Endothelial cell of umbilical vein (primary cell): ENCODE data around the gene REC8. TPM values are rescaled to one million over a fixed set of nuclear protein-coding genes. Genes with fewer than 3 reads are reported as not detected.

Experiments used
- BruUV-seq: library from RNA; stranded (reverse); fragments of 400-500 nt; replicated peaks from 2 replicates; lab custom pipeline; 2021; lab: Mats Ljungman, UMichigan
- CTCF ChIA-PET: fragments of 300-600, 350-600 bp; sonication (Branson Sonifier 250); formaldehyde crosslinking; loops from one replicate; lab custom pipeline; 2021; ENCODE audit warnings: antibody characterized with exemption, inconsistent platforms; lab: Charles Lee
- POLR2A ChIA-PET: fragments of 300-600, 350-600 bp; sonication (Branson Sonifier 250); formaldehyde crosslinking; loops from one replicate; lab custom pipeline; 2021; ENCODE audit warnings: antibody characterized with exemption, inconsistent platforms; lab: Charles Lee
- DNase-seq: peaks from one replicate; pipeline ENCODE4 v3.0.0-alpha.2; 2011; ENCODE audit warnings: low read depth, low spot score
- FAIRE-seq: peaks from 2 replicates; lab custom pipeline; 2011; peaks lifted over from hg19 to GRCh38; lab: Jason Lieb, UNC
- H2AFZ ChIP-seq: 2 replicates; pipeline ENCODE4 v1.6.0; 2012; ENCODE audit warnings: low read depth, low read length, control low read depth, inconsistent platforms
- H3K27ac ChIP-seq: 2 replicates; pipeline ENCODE4 v1.5.1; 2011; ENCODE audit warnings: low read depth, mild to moderate bottlenecking, control low read depth, low read length, moderate library complexity; ENCODE audit not compliant: insufficient read depth
- H3K27me3 ChIP-seq, 2 experiments: 2 replicates each; pipeline versions ENCODE4 v1.6.0 to v1.6.1; 2011; ENCODE audit warnings: low read length in 2 of 2, mixed read lengths in 1 of 2; ENCODE audit not compliant: control insufficient read depth in 2 of 2, insufficient read depth in 2 of 2
- H3K36me3 ChIP-seq, 2 experiments: 2 replicates in 1 of 2; 3 replicates in 1 of 2; pipeline ENCODE4 v1.5.1; 2011; ENCODE audit warnings: low read length in 2 of 2, mild to moderate bottlenecking in 1 of 2, moderate library complexity in 1 of 2; ENCODE audit not compliant: control insufficient read depth in 2 of 2, insufficient read depth in 2 of 2; ENCODE audit errors: extremely low read depth in 1 of 2
- H3K4me1 ChIP-seq: 3 replicates; pipeline ENCODE4 v1.5.1; 2011; ENCODE audit warnings: mild to moderate bottlenecking, low read length; ENCODE audit not compliant: control insufficient read depth, insufficient read depth; ENCODE audit errors: extremely low read depth
- H3K4me2 ChIP-seq: 2 replicates; pipeline ENCODE4 v1.6.1; 2011; ENCODE audit warnings: low read length, control low read depth, mixed read lengths; ENCODE audit not compliant: insufficient read depth
- H3K4me3 ChIP-seq, 3 experiments: fragments of 200-600 bp in 1 of 3; sonication (generic), shearing (Covaris generic) in 1 of 3; replicated peaks in 1 of 3; 2 replicates each; pipeline ENCODE4 v1.5.1; 2011 to 2016; ENCODE audit warnings: control low read depth in 3 of 3, low read length in 3 of 3, mild to moderate bottlenecking in 2 of 3, inconsistent platforms in 1 of 3, low read depth in 1 of 3, moderate library complexity in 1 of 3; ENCODE audit not compliant: insufficient read depth in 1 of 3
- H3K79me2 ChIP-seq: 2 replicates; pipeline ENCODE4 v1.6.0; 2012; ENCODE audit warnings: low read length, inconsistent platforms; ENCODE audit not compliant: control insufficient read depth, insufficient read depth
- H3K9ac ChIP-seq: replicated peaks from 2 replicates; pipeline ENCODE3; 2011; ENCODE audit warnings: low read length, control low read depth; ENCODE audit not compliant: insufficient read depth; ENCODE audit errors: extremely low read depth
- H3K9me1 ChIP-seq: replicated peaks from 3 replicates; pipeline ENCODE4 v1.6.0; 2011; ENCODE audit warnings: mild to moderate bottlenecking, low read length; ENCODE audit not compliant: control insufficient read depth, insufficient read depth; ENCODE audit errors: extremely low read depth
- H3K9me3 ChIP-seq: replicated peaks from 2 replicates; pipeline ENCODE4 v1.5.1; 2012; ENCODE audit warnings: low read length, inconsistent platforms; ENCODE audit not compliant: control insufficient read depth, insufficient read depth
- H4K20me1 ChIP-seq: replicated peaks from 2 replicates; pipeline ENCODE3; 2011; ENCODE audit warnings: mild to moderate bottlenecking, low read length; ENCODE audit not compliant: control insufficient read depth, insufficient read depth; ENCODE audit errors: extremely low read depth
- EZH2 ChIP-seq: IDR thresholded peaks from 2 replicates; pipeline ENCODE4 v1.6.1; 2012; ENCODE audit warnings: borderline replicate concordance, low read depth, mild to moderate bottlenecking, moderate library complexity, low read length, inconsistent platforms; ENCODE audit not compliant: severe bottlenecking
- FOS ChIP-seq: IDR thresholded peaks from 2 replicates; pipeline ENCODE4 v1.6.1; 2011; ENCODE audit warnings: mild to moderate bottlenecking, low read length, moderate library complexity, borderline replicate concordance; ENCODE audit not compliant: insufficient read depth
- GATA2 ChIP-seq: IDR thresholded peaks from 2 replicates; pipeline ENCODE4 v1.7.0; 2011; ENCODE audit warnings: low read depth, mild to moderate bottlenecking, moderate library complexity, mixed read lengths, low read length; ENCODE audit not compliant: insufficient read length, insufficient read depth
- JUN ChIP-seq: IDR thresholded peaks from 2 replicates; pipeline ENCODE4 v1.6.1; 2011; ENCODE audit warnings: borderline replicate concordance, low read depth; ENCODE audit not compliant: insufficient read length, insufficient read depth
- MYC ChIP-seq: IDR thresholded peaks from one replicate; pipeline ENCODE4 v1.6.1; 2011; ENCODE audit warnings: mild to moderate bottlenecking, low read depth, low read length
- POLR2A ChIP-seq: IDR thresholded peaks from 2 replicates; pipeline ENCODE4 v1.6.1; 2012; ENCODE audit warnings: low read depth, mild to moderate bottlenecking, control low read depth, low read length
- POLR2AphosphoS5 ChIP-seq: IDR thresholded peaks from 2 replicates; pipeline ENCODE4 v1.6.1; 2012; ENCODE audit warnings: low read depth, mild to moderate bottlenecking, control low read depth, low read length, moderate library complexity; ENCODE audit not compliant: insufficient read depth
- dilution Hi-C: fragments of 300-500 bp; cut with MboI; formaldehyde crosslinking; loops from one replicate; pipeline ENCODE4 v1.15.0; 2019; ENCODE audit warnings: low sequenced_read_pairs; ENCODE audit not compliant: extremely low pct_ligation_motif_present
- intact Hi-C: fragments of 100-400 bp; cut with micrococcal nuclease; formaldehyde crosslinking; loops from one replicate; pipeline ENCODE4 v1.10.0; 2022
- polyA plus RNA-seq, 4 experiments: library from polyadenylated mRNA; depleted of rRNA in 3 of 4; stranded (reverse) in 3 of 4; unstranded in 1 of 4; fragments of >200 nt; gene quantifications; 2 replicates each; pipeline versions ENCODE4 v1.2.1 to v1.2.3, GENCODE V29; 2011 to 2012; ENCODE audit warnings: missing spikeins in 1 of 4
- total RNA-seq: library from RNA; stranded (reverse); gene quantifications from 2 replicates; pipeline ENCODE4 v1.2.3, GENCODE V29; 2021
- TF ChIP-seq, protein P1 (sequence below): IDR thresholded peaks from 2 replicates; pipeline ENCODE4 v1.6.1; 2011; ENCODE audit not compliant: insufficient read depth, insufficient read length
- TF ChIP-seq, protein P2 (sequence below), 2 donors: IDR thresholded peaks; 1 replicate in 1 of 2; 2 replicates in 1 of 2; pipeline ENCODE4 v1.5.1; 2011; ENCODE audit warnings: low read length in 2 of 2, mild to moderate bottlenecking in 2 of 2, moderate library complexity in 2 of 2, control low read depth in 1 of 2, inconsistent platforms in 1 of 2, low read depth in 1 of 2; ENCODE audit not compliant: insufficient read depth in 1 of 2; ENCODE audit errors: extremely low read depth in 1 of 2

The REC8 gene
- total and polyA plus RNA-seq, 2 donors (not counting 3 experiments of a cell fraction or from before 2014, with no cell fraction given): 12.5 to 33.6 TPM

DNA sequence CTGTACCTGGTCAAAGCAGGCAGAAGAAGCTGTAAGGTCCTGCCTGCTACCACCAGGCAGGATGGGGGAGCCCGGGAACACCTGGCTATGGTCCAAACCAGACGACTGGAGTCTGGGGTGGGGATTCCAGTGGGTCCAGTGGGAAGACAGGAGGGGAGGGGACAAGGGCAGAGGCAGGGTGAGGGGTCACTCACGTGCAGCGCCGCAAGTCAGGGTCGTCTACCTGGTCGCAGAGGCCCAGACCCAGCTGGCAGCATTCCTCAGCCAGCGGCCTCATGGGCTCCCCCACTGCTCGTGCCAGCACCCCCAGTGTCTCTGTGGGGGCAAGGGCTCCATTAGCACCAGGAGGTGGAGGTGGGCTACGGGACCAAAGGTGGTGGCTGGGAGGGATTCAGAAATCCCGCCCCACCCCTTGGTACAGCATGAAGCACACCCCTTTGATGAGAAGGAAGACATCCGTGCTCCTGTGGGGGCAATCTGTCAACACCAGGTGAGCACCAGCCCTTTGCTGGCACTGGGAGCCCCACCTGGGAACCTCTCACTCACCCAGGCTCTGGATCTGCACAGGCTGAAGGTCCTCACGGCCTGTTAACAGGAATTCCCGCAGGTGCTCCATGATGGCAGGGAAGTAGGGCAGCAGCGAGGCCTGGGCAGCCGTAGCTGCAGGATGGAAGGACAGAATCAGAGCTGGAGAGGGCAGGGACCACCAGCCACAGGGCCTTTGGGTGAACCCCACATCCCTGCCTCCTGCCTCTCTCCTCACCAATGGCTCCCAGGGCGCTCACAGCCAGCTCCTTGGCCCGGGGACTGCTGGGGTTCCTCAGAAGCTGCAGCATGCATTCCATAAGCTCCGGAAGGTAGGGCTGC, 12.5 kb downstream of the REC8 start:
- no peak for TF ChIP-seq MYC
- TF ChIP-seq EZH2: no peak
- no peak for TF ChIP-seq FOS
- TF ChIP-seq, protein P1, sequence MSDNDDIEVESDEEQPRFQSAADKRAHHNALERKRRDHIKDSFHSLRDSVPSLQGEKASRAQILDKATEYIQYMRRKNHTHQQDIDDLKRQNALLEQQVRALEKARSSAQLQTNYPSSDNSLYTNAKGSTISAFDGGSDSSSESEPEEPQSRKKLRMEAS: no peak
- no peak for TF ChIP-seq POLR2A
- TF ChIP-seq POLR2AphosphoS5: no peak
- TF ChIP-seq, protein P2, sequence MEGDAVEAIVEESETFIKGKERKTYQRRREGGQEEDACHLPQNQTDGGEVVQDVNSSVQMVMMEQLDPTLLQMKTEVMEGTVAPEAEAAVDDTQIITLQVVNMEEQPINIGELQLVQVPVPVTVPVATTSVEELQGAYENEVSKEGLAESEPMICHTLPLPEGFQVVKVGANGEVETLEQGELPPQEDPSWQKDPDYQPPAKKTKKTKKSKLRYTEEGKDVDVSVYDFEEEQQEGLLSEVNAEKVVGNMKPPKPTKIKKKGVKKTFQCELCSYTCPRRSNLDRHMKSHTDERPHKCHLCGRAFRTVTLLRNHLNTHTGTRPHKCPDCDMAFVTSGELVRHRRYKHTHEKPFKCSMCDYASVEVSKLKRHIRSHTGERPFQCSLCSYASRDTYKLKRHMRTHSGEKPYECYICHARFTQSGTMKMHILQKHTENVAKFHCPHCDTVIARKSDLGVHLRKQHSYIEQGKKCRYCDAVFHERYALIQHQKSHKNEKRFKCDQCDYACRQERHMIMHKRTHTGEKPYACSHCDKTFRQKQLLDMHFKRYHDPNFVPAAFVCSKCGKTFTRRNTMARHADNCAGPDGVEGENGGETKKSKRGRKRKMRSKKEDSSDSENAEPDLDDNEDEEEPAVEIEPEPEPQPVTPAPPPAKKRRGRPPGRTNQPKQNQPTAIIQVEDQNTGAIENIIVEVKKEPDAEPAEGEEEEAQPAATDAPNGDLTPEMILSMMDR (IDR thresholded peaks at IDR 0.05; ENCODE audit: extremely low read depth in 1 of 2, insufficient read depth in 1 of 2, low read depth in 1 of 2, low read length in 2 of 2): no peak
- TF ChIP-seq JUN: no peak
- no peak for TF ChIP-seq GATA2
- Histone ChIP-seq H3K4me3 (no peak overlapping the region), H3K27me3 (no peaks in the 10 kb centered on the region), H4K20me1 (no peaks in the 10 kb centered on the region), H3K36me3 (peaks cover 0 to 36% of the 10 kb centered on the region in 2 experiments), H3K4me2 (no peak overlapping the region), H3K9ac (no peak overlapping the region), H2AFZ (no peak overlapping the region), H3K4me1 (peaks cover 6% of the 10 kb centered on the region), H3K9me1 (no peaks in the 10 kb centered on the region), H3K27ac (no peak overlapping the region), H3K9me3 (no peaks in the 10 kb centered on the region), H3K79me2 (peaks cover 5% of the 10 kb centered on the region)
- BruUV-seq: no TSS peak
- CTCF ChIA-PET: no interaction called here
- dilution Hi-C loops (no loop called here), intact Hi-C loops (no loop called here)
- POLR2A ChIA-PET: interaction anchor here (1.2 kb wide), 1 partner anchor 24 kb away, joined by 3 read pairs; the partner anchor contains the start of gene IRF9
- no peak for FAIRE-seq
- DNase-seq: no peak
